ENCODE measurements around the gene MIA.

MIA gene

DNA sequence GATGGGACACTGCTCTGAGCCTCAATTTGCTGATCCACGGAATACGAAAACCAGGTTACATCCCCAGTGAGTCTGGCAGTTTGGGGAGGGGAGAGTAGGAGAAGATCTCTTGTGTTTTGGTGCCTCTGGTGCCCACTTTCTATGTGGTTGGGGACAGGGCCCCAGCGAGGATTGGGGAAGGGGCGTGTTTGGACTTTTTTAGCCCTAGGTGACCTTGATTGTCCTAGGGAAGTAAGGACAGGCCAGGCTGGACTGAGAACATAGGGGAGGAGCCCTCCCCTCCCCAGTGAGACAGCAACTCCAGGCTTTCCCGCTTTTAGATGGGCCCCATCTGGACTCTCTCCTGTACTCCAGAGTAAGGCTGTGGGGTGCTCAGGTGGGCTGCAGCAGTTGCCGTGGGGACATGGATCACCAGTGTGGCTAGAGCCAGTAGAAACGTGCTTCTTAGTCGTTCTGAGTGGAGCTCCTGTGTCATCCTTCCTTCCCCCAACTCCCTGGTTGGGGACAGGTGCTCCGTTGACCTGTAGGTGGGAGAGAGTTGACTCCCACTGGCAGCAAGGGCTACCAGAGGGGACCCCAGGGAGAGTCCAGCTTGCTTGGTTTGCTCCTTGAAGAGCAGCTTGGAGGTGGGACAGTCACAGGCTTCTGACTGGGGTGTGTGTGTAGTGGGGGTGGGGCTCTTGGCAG lies 28.0 kb downstream of the MIA start:
- no peak for TF ChIP-seq ZNF8 (CRISPR knock-in tag; IDR thresholded peaks at IDR 0.05)
- TF ChIP-seq ZFP30 (CRISPR knock-in tag; IDR thresholded peaks at IDR 0.05), result no peak
- no peak for TF ChIP-seq ARNTL (CRISPR knock-in tag; IDR thresholded peaks at IDR 0.05; ENCODE audit: borderline replicate concordance, low read depth)

DNA sequence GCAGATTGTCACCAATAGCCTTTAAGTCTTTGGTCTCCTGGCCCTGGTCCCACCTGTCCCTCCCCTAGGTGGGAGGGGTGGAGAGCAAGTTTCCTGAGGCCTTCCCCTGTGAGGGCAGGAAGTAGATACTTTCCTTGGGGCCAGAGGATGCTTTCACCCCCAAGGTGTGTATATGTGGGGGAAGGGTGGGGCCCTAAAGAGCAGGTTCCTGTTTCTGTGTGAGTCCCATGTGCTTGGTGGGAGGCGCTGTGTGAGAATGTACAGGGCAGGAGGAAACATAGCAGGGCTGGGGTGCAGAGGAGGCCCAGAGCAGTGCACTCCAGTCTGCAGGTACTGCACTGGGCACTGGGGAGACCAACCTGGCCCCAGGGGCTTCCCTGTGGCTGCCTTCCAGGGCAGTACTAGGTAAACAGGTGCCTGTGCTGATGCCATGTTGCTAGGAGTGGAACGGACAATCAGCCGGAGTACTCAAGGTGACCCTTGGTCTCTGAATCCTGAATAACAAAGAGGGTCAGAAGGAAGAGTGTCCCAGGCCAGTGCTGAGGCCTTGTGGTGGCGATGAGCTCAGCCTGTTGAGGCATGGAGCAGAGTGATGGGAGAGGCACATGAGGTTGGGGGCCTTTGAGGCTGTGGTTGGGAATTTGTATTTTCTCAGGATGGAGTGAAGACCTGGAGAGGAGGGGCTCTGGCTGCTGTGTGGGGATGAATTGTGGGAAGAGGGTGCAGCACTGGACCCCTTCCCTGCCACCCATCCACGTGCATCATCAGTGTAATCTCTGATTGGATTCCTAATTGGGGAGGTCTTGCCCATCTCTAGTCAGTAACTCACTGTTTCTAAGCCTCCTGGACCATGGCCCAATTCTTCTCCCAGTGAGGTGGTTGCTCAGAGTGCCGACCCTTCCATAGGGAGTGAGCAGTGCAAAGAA lies 28.8 kb downstream of the MIA start:
- no peak for ATAC-seq
- TF ChIP-seq TSHZ2 (CRISPR knock-in tag; IDR thresholded peaks at IDR 0.05) (no peak), SNAI2 (CRISPR knock-in tag; IDR thresholded peaks at IDR 0.05) (no peak), CSRNP3 (CRISPR knock-in tag; IDR thresholded peaks at IDR 0.05) (no peak), ISL1 (CRISPR knock-in tag; IDR thresholded peaks at IDR 0.05) (no peak), TOX (CRISPR knock-in tag; IDR thresholded peaks at IDR 0.05; ENCODE audit: borderline replicate concordance) (no peak), RARB (CRISPR knock-in tag; IDR thresholded peaks at IDR 0.05) (no peak), PPARA (CRISPR knock-in tag; IDR thresholded peaks at IDR 0.05; ENCODE audit: borderline replicate concordance) (no peak), ZNF8 (CRISPR knock-in tag; IDR thresholded peaks at IDR 0.05) (no peak), CREB5 (CRISPR knock-in tag; IDR thresholded peaks at IDR 0.05; ENCODE audit: low read depth) (no peak), ZC3H10 (CRISPR knock-in tag; IDR thresholded peaks at IDR 0.05) (no peak), POU6F1 (CRISPR knock-in tag; IDR thresholded peaks at IDR 0.05; ENCODE audit: borderline replicate concordance, low read depth) (no peak), ZFP30 (CRISPR knock-in tag; IDR thresholded peaks at IDR 0.05) (no peak), ZFP3 (CRISPR knock-in tag; IDR thresholded peaks at IDR 0.05) (no peak), BACH2 (CRISPR knock-in tag; IDR thresholded peaks at IDR 0.05; ENCODE audit: borderline replicate concordance) (no peak), TCF4 (CRISPR knock-in tag; IDR thresholded peaks at IDR 0.05; ENCODE audit: borderline replicate concordance) (no peak)

More for the DNA sequence above, 28.0 kb downstream of the MIA start:
- ATAC-seq, result no peak

DNA sequence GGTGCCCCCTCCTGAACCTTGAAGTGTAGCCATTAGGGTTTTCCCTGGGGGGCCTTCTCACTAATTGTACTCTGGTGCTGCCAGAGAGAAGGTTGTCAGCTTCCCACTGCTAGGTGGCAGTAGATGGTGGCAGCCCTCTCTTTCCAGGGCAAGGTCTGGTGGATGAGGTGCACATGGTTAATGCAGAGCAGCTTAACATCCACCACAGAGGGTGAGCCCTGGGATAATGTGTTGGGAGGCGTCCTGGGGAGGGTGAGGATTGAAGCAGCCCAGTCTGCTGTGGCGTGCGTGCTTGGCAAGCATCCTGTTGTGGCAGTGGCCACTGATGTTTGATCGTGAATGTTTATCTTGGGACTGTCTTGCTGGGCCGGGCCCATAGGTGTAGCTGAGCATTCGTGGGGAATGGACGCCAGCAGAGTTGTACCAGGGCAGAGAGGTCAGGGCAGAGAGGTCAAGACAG lies 29.5 kb downstream of the MIA start:
- no peak for ATAC-seq
- TF ChIP-seq TOX (CRISPR knock-in tag; IDR thresholded peaks at IDR 0.05; ENCODE audit: borderline replicate concordance) (no peak), CREB5 (CRISPR knock-in tag; IDR thresholded peaks at IDR 0.05; ENCODE audit: low read depth) (no peak), PATZ1 (CRISPR knock-in tag; IDR thresholded peaks at IDR 0.05; ENCODE audit: borderline replicate concordance) (no peak), BACH2 (CRISPR knock-in tag; IDR thresholded peaks at IDR 0.05; ENCODE audit: borderline replicate concordance) (no peak), ZC3H10 (CRISPR knock-in tag; IDR thresholded peaks at IDR 0.05) (no peak), ZFP30 (CRISPR knock-in tag; IDR thresholded peaks at IDR 0.05) (no peak), OSR1 (CRISPR knock-in tag; IDR thresholded peaks at IDR 0.05) (no peak), RARB (CRISPR knock-in tag; IDR thresholded peaks at IDR 0.05) (no peak), ISL1 (CRISPR knock-in tag; IDR thresholded peaks at IDR 0.05) (no peak), ZFP3 (CRISPR knock-in tag; IDR thresholded peaks at IDR 0.05) (no peak), ZNF70 (CRISPR knock-in tag; IDR thresholded peaks at IDR 0.05) (no peak), PPARA (CRISPR knock-in tag; IDR thresholded peaks at IDR 0.05; ENCODE audit: borderline replicate concordance) (no peak), CSDC2 (CRISPR knock-in tag; IDR thresholded peaks at IDR 0.05) (no peak)

Measured in SK-N-SH treated with all-trans-retinoic acid at 6 μM for 48 hours (cell line).